H1 (cell line): ENCODE measurements around the gene HS6ST3. TPM values are rescaled to one million over a fixed set of nuclear protein-coding genes. Genes with fewer than 3 reads are reported as not detected.

ENCODE experiments used
- CTCF ChIA-PET: fragments of 300-600 bp; sonication (Branson Sonifier 250); formaldehyde crosslinking; loops from one replicate; lab custom pipeline; 2021; ENCODE audit not compliant: partially characterized antibody; lab: Charles Lee
- POLR2A ChIA-PET: fragments of 300-600 bp; sonication (Branson Sonifier 250); formaldehyde crosslinking; loops from one replicate; lab custom pipeline; 2021; ENCODE audit warnings: inconsistent platforms; ENCODE audit not compliant: partially characterized antibody; lab: Charles Lee
- DNase-seq, 2 experiments: peaks; one replicate each; pipeline versions ENCODE4 v3.0.0 to v3.0.0-alpha.2; 2010 to 2022; ENCODE audit warnings: low spot score in 2 of 2, low read depth in 1 of 2, mixed read lengths in 1 of 2
- FAIRE-seq: peaks from 2 replicates; lab custom pipeline; 2011; peaks lifted over from hg19 to GRCh38; lab: Jason Lieb, UNC
- H2AFZ ChIP-seq: 2 replicates; pipeline ENCODE4 v1.8.1; 2012; ENCODE audit warnings: low read length, inconsistent platforms
- H2AK5ac ChIP-seq: 2 replicates; pipeline ENCODE4 v1.6.1; 2013; ENCODE audit warnings: low read depth, low read length
- H2BK120ac ChIP-seq: replicated peaks from 2 replicates; pipeline ENCODE3; 2013; ENCODE audit warnings: low read depth, low read length, inconsistent platforms
- H2BK12ac ChIP-seq: 2 replicates; pipeline ENCODE4 v1.6.1; 2013; ENCODE audit warnings: low read depth, low read length
- H2BK15ac ChIP-seq: 2 replicates; pipeline ENCODE4 v1.6.1; 2013; ENCODE audit warnings: low read length
- H2BK20ac ChIP-seq: 2 replicates; pipeline ENCODE4 v1.6.1; 2013; ENCODE audit warnings: low read length
- H2BK5ac ChIP-seq: 2 replicates; pipeline ENCODE4 v1.6.1; 2013; ENCODE audit warnings: low read depth, low read length
- H3K14ac ChIP-seq: 2 replicates; pipeline ENCODE4 v1.6.1; 2013; ENCODE audit warnings: inconsistent platforms; ENCODE audit not compliant: insufficient read length
- H3K18ac ChIP-seq: 2 replicates; pipeline ENCODE4 v1.6.1; 2013; ENCODE audit warnings: low read length; ENCODE audit errors: extremely low read depth
- H3K23ac ChIP-seq: 2 replicates; pipeline ENCODE4 v1.6.1; 2013; ENCODE audit warnings: inconsistent platforms; ENCODE audit not compliant: insufficient read length
- H3K23me2 ChIP-seq: 2 replicates; pipeline ENCODE4 v1.6.1; 2013; ENCODE audit warnings: low read depth, low read length
- H3K27ac ChIP-seq: 2 replicates; pipeline ENCODE4 v1.6.1; 2011; ENCODE audit warnings: low read depth, low read length, inconsistent platforms
- H3K27me3 ChIP-seq, 4 experiments: replicated peaks in 1 of 4; 1 replicate in 1 of 4; 2 replicates in 3 of 4; pipeline versions ENCODE4 v1.6.1 to v1.8.1; 2011 to 2013; ENCODE audit warnings: low read length in 3 of 4, mild to moderate bottlenecking in 3 of 4, inconsistent platforms in 2 of 4, mixed read lengths in 2 of 4, moderate library complexity in 1 of 4; ENCODE audit not compliant: control insufficient read depth in 3 of 4, insufficient read depth in 3 of 4; ENCODE audit errors: extremely low read depth in 1 of 4
- H3K36me3 ChIP-seq, 4 experiments: 2 replicates each; pipeline versions ENCODE4 v1.6.1 to v1.8.1; 2011 to 2013; ENCODE audit warnings: mild to moderate bottlenecking in 4 of 4, low read length in 3 of 4, moderate library complexity in 2 of 4, control low read depth in 1 of 4, inconsistent platforms in 1 of 4; ENCODE audit not compliant: insufficient read depth in 4 of 4, control insufficient read depth in 2 of 4
- H3K4ac ChIP-seq: replicated peaks from 2 replicates; pipeline ENCODE3; 2013; ENCODE audit warnings: low read length, low read depth, mixed read lengths, inconsistent platforms; ENCODE audit not compliant: insufficient read length
- H3K4me1 ChIP-seq, 4 experiments: replicated peaks in 1 of 4; 1 replicate in 1 of 4; 2 replicates in 3 of 4; pipeline versions ENCODE4 v1.6.1 to v1.8.1; 2011 to 2013; ENCODE audit warnings: low read length in 3 of 4, inconsistent platforms in 2 of 4, mixed read lengths in 1 of 4; ENCODE audit not compliant: insufficient read depth in 4 of 4, control insufficient read depth in 3 of 4
- H3K4me2 ChIP-seq, 2 experiments: 2 replicates each; pipeline versions ENCODE4 v1.6.1 to v1.8.1; 2011 to 2013; ENCODE audit warnings: low read depth in 2 of 2, low read length in 2 of 2, control low read depth in 1 of 2, inconsistent platforms in 1 of 2, mild to moderate bottlenecking in 1 of 2; ENCODE audit not compliant: insufficient read depth in 1 of 2
- H3K4me3 ChIP-seq, 4 experiments: fragments of 200-600, 300-600 bp in 1 of 4; sonication (generic), shearing (Covaris generic), sonication (Bioruptor Twin) in 1 of 4; 2 replicates each; pipeline versions ENCODE4 v1.5.1 to v1.8.1; 2011 to 2016; ENCODE audit warnings: low read length in 4 of 4, low read depth in 3 of 4, control low read depth in 2 of 4, inconsistent platforms in 2 of 4, mild to moderate bottlenecking in 2 of 4, mixed read lengths in 1 of 4, moderate library complexity in 1 of 4; ENCODE audit not compliant: insufficient read depth in 2 of 4; ENCODE audit errors: extremely low read depth in 1 of 4
- H3K56ac ChIP-seq: replicated peaks from 2 replicates; pipeline ENCODE3; 2013; ENCODE audit warnings: low read depth, mild to moderate bottlenecking, mixed read lengths, low read length, inconsistent platforms; ENCODE audit not compliant: insufficient read length
- H3K79me1 ChIP-seq: 2 replicates; pipeline ENCODE4 v1.6.1; 2013; ENCODE audit warnings: low read depth, low read length, control low read depth
- H3K79me2 ChIP-seq, 2 experiments: 2 replicates each; pipeline versions ENCODE4 v1.6.1 to v1.8.1; 2012 to 2013; ENCODE audit warnings: low read length in 2 of 2, mild to moderate bottlenecking in 2 of 2, inconsistent platforms in 1 of 2; ENCODE audit not compliant: insufficient read depth in 2 of 2, control insufficient read depth in 1 of 2
- H3K9ac ChIP-seq, 4 experiments: replicated peaks in 1 of 4; 1 replicate in 1 of 4; 2 replicates in 3 of 4; pipeline versions ENCODE4 v1.6.1 to v1.8.1; 2011 to 2013; ENCODE audit warnings: low read depth in 3 of 4, low read length in 3 of 4, control low read depth in 2 of 4, mild to moderate bottlenecking in 2 of 4, moderate library complexity in 2 of 4, inconsistent platforms in 1 of 4; ENCODE audit errors: extremely low read depth in 1 of 4
- H3K9me3 ChIP-seq, 2 experiments: 2 replicates each; pipeline versions ENCODE4 v1.6.1 to v1.8.1; 2012 to 2013; ENCODE audit warnings: mild to moderate bottlenecking in 2 of 2, moderate library complexity in 2 of 2, control low read depth in 1 of 2, inconsistent platforms in 1 of 2, low read depth in 1 of 2, low read length in 1 of 2, mixed read lengths in 1 of 2; ENCODE audit not compliant: insufficient read depth in 2 of 2
- H4K20me1 ChIP-seq, 2 experiments: replicated peaks in 1 of 2; 2 replicates each; pipeline versions ENCODE3 to v1.8.1; 2011 to 2013; ENCODE audit warnings: inconsistent platforms in 2 of 2, low read length in 2 of 2, mild to moderate bottlenecking in 1 of 2; ENCODE audit not compliant: insufficient read depth in 2 of 2, control insufficient read depth in 1 of 2
- H4K5ac ChIP-seq: 2 replicates; pipeline ENCODE4 v1.6.1; 2013; ENCODE audit warnings: low read length, low read depth, mixed read lengths, inconsistent platforms; ENCODE audit not compliant: insufficient read length
- H4K8ac ChIP-seq: 2 replicates; pipeline ENCODE4 v1.8.0; 2013; ENCODE audit warnings: mild to moderate bottlenecking, moderate library complexity, low read length, inconsistent platforms; ENCODE audit not compliant: insufficient read depth; ENCODE audit errors: extremely low read depth
- H4K91ac ChIP-seq: replicated peaks from 2 replicates; pipeline ENCODE3; 2013; ENCODE audit warnings: low read length, mixed read lengths, inconsistent platforms; ENCODE audit not compliant: insufficient read length
- ASH2L ChIP-seq: fragments of 200-600, 300-600 bp; sonication (generic); IDR thresholded peaks from one replicate; pipeline ENCODE4 v1.7.1; 2017; ENCODE audit warnings: low read length
- ATF2 ChIP-seq: IDR thresholded peaks from 2 replicates; pipeline ENCODE4 v1.6.1; 2012; ENCODE audit warnings: low read length, inconsistent platforms
- BACH1 ChIP-seq: IDR thresholded peaks from 2 replicates; pipeline ENCODE4 v1.6.1; 2012; ENCODE audit warnings: low read length, improper control_type of control experiment
- CHD2 ChIP-seq: IDR thresholded peaks from 2 replicates; pipeline ENCODE4 v1.6.1; 2012; ENCODE audit warnings: low read length, improper control_type of control experiment
- EZH2 ChIP-seq: fragments of 200-600 bp; sonication (generic); IDR thresholded peaks from 2 replicates; pipeline ENCODE4 v1.7.1; 2012; ENCODE audit warnings: low read depth, mild to moderate bottlenecking, moderate library complexity, low read length, inconsistent platforms; ENCODE audit not compliant: severe bottlenecking
- HDAC2 ChIP-seq, 2 experiments: fragments of 300-600 bp in 1 of 2; sonication (generic) in 1 of 2; IDR thresholded peaks; 2 replicates each; pipeline ENCODE4 v1.6.1; 2011 to 2012; ENCODE audit warnings: low read depth in 2 of 2, low read length in 2 of 2, mild to moderate bottlenecking in 2 of 2, moderate library complexity in 2 of 2, borderline replicate concordance in 1 of 2, inconsistent platforms in 1 of 2
- JUN ChIP-seq: IDR thresholded peaks from 2 replicates; pipeline ENCODE4 v1.6.1; 2011; ENCODE audit warnings: low read depth, mild to moderate bottlenecking, improper control_type of control experiment, low read length
- KDM1A ChIP-seq: fragments of 200-600, 300-600 bp; sonication (generic); IDR thresholded peaks from 2 replicates; pipeline ENCODE4 v1.7.1; 2016; ENCODE audit warnings: mild to moderate bottlenecking, low read length, borderline replicate concordance
- SAP30 ChIP-seq: fragments of 300-600 bp; sonication (generic); IDR thresholded peaks from 2 replicates; pipeline ENCODE4 v1.7.1; 2012; ENCODE audit warnings: low read length, moderate library complexity, mild to moderate bottlenecking, inconsistent platforms; ENCODE audit not compliant: insufficient read depth, insufficient replicate concordance
- SIX5 ChIP-seq: IDR thresholded peaks from 2 replicates; pipeline ENCODE4 v1.6.1; 2011; ENCODE audit warnings: mild to moderate bottlenecking, low read depth, low read length
- SP1 ChIP-seq: IDR thresholded peaks from 2 replicates; pipeline ENCODE4 v1.6.1; 2011; ENCODE audit warnings: low read depth, low read length
- TAF1 ChIP-seq: IDR thresholded peaks from 2 replicates; pipeline ENCODE4 v1.6.1; 2011; ENCODE audit warnings: mild to moderate bottlenecking, low read depth, low read length
- TAF7 ChIP-seq: optimal IDR thresholded peaks from 2 replicates; pipeline ENCODE3; 2011; ENCODE audit warnings: low read depth, mild to moderate bottlenecking, inconsistent platforms, low read length, moderate library complexity, borderline replicate concordance
- TBP ChIP-seq: IDR thresholded peaks from 2 replicates; pipeline ENCODE4 v1.6.1; 2011; ENCODE audit warnings: low read depth, low read length, improper control_type of control experiment
- polyA plus RNA-seq, 7 experiments: library from polyadenylated mRNA; depleted of rRNA in 3 of 7; stranded (reverse) in 5 of 7; unstranded in 2 of 7; fragments of >200 nt in 5 of 7; fragments of 200-250 nt in 2 of 7; gene quantifications; 1 replicate in 5 of 7; 2 replicates in 1 of 7; 4 replicates in 1 of 7; pipeline versions ENCODE4 v1.2.1 to v1.2.3, GENCODE V29; 2011 to 2013; ENCODE audit warnings: missing spikeins in 2 of 7, mixed read lengths in 2 of 7
- total RNA-seq: library from RNA; stranded (reverse); fragmentation: NEBNext Ultra II Directional; extraction: Animal tissue kit (Norgen Biotek cat#: 25700); gene quantifications from 2 replicates; pipeline ENCODE4 v1.2.1, GENCODE V29; 2021

HS6ST3 gene
- total and polyA plus RNA-seq, 2 of the 8 experiments (the other 6 are each of a cell fraction or from before 2014, with no cell fraction given): 0.45 to 1.2 TPM

GRCh38 chr13:96082640-96083039, 7.3 kb upstream of the HS6ST3 start:
- H4K8ac ChIP-seq: no peak overlapping the region
- no peak overlapping the region for H3K4ac ChIP-seq
- no peak overlapping the region for H3K56ac ChIP-seq
- H3K4me3 ChIP-seq: no peak overlapping the region
- H4K91ac ChIP-seq: no peak overlapping the region
- H3K9ac ChIP-seq: no peak overlapping the region
- H3K23ac ChIP-seq: no peak overlapping the region
- POLR2A ChIA-PET: interaction anchor here (1.5 kb wide), 1 partner anchor 29 kb away, joined by 3 read pairs; the partner anchor contains the start of gene UGGT2
- H3K36me3 ChIP-seq: no peaks in the 10 kb centered on the region
- H3K27ac ChIP-seq: no peak overlapping the region
- H3K79me2 ChIP-seq: no peaks in the 10 kb centered on the region
- no peak overlapping the region for H4K5ac ChIP-seq
- no peaks in the 10 kb centered on the region for H3K27me3 ChIP-seq
- H3K79me1 ChIP-seq: no peaks in the 10 kb centered on the region
- no peaks in the 10 kb centered on the region for H4K20me1 ChIP-seq
- no peak overlapping the region for H2BK20ac ChIP-seq
- no peaks in the 10 kb centered on the region for H3K4me1 ChIP-seq
- H2AFZ ChIP-seq: no peak overlapping the region
- DNase-seq (no peak), FAIRE-seq (no peak)
- no peak overlapping the region for H3K14ac ChIP-seq
- H2BK5ac ChIP-seq: no peak overlapping the region
- H2BK120ac ChIP-seq: no peak overlapping the region
- no peak overlapping the region for H2BK12ac ChIP-seq
- H3K18ac ChIP-seq: no peak overlapping the region
- no peak overlapping the region for H2BK15ac ChIP-seq
- H2AK5ac ChIP-seq: no peak overlapping the region
- CTCF ChIA-PET: interaction anchor here (1.0 to 2.0 kb wide), 4 partner anchors 9 to 25 kb away, joined by 3 to 5 read pairs (median 5); no protein-coding TSS in a partner anchor
- H3K4me2 ChIP-seq: no peak overlapping the region
- no peaks in the 10 kb centered on the region for H3K9me3 ChIP-seq
- H3K23me2 ChIP-seq: no peaks in the 10 kb centered on the region; the same call in 1 of the 2 replicates
- TF ChIP-seq SP1 (no peak), TAF7 (no peak), EZH2 (no peak), JUN (no peak), ATF2 (no peak), ASH2L (no peak), SAP30 (no peak), TAF1 (no peak), SIX5 (no peak), HDAC2 (IDR thresholded peaks at IDR 0.05; ENCODE audit: borderline replicate concordance in 1 of 2, low read depth in 2 of 2, low read length in 2 of 2) (no peak), KDM1A (no peak), BACH1 (no peak), CHD2 (no peak), TBP (no peak)
